Stimulated activated CD8-positive, alpha-beta memory T cell treated with anti-CD3 and anti-CD28 coated beads, Interleukin-12 subunit alpha, Interleukin-12 subunit beta, amount 100 ng/mL, for 24 hours (primary cell): ENCODE data around the gene YDJC.
"Not testable (repeated sequence)": the region's sequence is repeated elsewhere in the genome, so short reads cannot be mapped to it uniquely, and the experiment has no call there.

Experiments
- DNase-seq: peaks from one replicate; pipeline ENCODE4 v3.0.0-alpha.2; 2020; ENCODE audit errors: extremely low read depth

YDJC gene

GRCh38 chr22:21606775-21607174 is 23.0 kb downstream of the YDJC start:
- DNase-seq = no peak

DNA sequence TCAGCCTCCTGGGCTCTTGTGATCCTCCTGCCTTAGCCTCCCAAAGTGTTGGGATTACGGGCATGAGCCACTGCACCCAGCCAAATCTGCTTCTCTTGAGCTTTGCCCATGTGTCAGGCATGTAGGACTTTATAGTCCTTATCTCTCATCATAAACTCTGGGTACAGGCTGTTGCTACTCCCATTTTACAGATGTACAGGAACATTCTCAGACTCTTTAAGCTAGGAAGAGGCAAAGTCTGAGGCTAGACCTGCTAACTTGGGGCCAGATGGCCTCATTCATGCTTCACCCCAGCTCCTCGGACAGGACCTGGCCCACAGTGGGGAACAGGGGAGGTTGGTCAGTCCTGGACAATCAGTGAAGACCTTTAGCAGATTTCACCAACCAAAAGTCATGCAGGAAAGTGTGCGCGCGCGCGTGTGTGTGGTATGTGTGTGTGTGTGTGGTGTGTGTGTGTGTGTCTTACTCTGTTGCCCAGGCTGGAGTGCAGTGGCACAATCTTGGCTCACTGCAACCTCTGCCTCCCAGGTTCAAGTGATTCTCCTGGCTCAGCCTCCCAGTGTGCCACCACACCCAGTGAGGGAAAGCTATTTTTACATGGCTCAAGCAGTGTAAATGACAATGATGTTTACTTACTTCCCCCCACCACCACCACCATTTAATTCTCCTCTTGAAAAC is 23.8 kb downstream of the YDJC start:
- no peak for DNase-seq

GRCh38 chr22:21603973-21604372 is 25.8 kb downstream of the YDJC start:
- DNase-seq = no peak

- no peak for DNase-seq
Measured at GRCh38 chr22:21602579-21602978, 27.2 kb downstream of the YDJC start.

GRCh38 chr22:21599053-21599893 is 30.5 kb downstream of the YDJC start:
- no peak for DNase-seq

DNA sequence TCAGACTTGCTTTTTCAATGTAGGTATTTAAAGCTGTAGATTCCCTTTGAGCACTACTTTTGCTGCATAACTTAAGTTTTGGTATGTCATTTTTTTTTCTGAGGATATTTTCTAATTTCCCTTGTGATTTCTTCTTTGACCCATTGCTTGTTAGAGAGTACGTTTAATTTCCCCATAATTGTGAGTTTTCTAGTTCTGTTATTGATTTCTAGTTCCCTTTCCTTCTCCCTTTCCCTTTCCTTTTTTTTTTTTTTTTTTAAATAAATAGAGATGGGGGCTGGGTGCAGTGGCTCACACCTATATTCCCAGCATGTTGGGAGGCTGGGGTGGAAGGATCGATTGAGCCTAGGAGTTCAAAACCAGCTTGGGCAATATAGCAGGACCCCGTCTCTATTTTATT is 31.5 kb downstream of the YDJC start:
- DNase-seq = no peak

GRCh38 chr22:21596356-21597135 is 33.3 kb downstream of the YDJC start:
- DNase-seq = not testable (repeated sequence)

DNA sequence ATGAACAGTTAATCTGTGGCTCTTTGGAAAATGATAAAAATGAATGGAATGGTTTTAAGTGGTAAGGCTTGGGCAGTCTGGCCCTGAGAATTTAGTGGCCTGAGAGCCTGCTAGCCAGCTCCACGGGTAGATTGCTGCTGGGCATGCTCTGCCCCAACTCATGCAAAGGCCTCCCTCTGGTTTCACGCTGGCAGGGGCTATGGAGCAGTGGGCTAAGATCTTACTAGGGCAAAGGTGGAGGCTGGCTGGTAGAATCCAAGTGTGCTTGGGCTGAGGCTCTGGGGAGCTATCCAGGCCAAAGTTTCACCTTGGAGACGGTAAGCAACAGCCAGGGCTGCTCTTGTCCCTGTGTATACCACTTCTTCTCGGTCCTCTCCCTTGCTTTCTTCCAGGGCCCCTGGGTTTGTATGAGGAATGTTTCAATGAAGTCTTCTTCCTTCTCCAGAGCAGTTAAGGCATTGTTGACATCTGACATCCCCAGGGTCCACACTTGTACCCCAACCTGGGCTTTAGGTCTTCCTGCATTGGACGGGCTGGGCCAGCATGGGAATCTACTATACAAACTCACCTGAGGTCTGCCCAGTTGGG is 34.9 kb downstream of the YDJC start:
- DNase-seq = no peak

- no peak for DNase-seq
Measured at GRCh38 chr22:21593406-21594232, 36.2 kb downstream of the YDJC start.

GRCh38 chr22:21592422-21592821 is 37.4 kb downstream of the YDJC start:
- DNase-seq = no peak

GRCh38 chr22:21591695-21592094 is 38.1 kb downstream of the YDJC start:
- no peak for DNase-seq

GRCh38 chr22:21590809-21591641 is 38.8 kb downstream of the YDJC start:
- no peak for DNase-seq

GRCh38 chr22:21589396-21589795 is 40.4 kb downstream of the YDJC start:
- DNase-seq = no peak

- DNase-seq = no peak
Measured at GRCh38 chr22:21587803-21588611, 41.8 kb downstream of the YDJC start.

- no peak for DNase-seq
Measured at GRCh38 chr22:21585389-21585788, 44.4 kb downstream of the YDJC start.

DNA sequence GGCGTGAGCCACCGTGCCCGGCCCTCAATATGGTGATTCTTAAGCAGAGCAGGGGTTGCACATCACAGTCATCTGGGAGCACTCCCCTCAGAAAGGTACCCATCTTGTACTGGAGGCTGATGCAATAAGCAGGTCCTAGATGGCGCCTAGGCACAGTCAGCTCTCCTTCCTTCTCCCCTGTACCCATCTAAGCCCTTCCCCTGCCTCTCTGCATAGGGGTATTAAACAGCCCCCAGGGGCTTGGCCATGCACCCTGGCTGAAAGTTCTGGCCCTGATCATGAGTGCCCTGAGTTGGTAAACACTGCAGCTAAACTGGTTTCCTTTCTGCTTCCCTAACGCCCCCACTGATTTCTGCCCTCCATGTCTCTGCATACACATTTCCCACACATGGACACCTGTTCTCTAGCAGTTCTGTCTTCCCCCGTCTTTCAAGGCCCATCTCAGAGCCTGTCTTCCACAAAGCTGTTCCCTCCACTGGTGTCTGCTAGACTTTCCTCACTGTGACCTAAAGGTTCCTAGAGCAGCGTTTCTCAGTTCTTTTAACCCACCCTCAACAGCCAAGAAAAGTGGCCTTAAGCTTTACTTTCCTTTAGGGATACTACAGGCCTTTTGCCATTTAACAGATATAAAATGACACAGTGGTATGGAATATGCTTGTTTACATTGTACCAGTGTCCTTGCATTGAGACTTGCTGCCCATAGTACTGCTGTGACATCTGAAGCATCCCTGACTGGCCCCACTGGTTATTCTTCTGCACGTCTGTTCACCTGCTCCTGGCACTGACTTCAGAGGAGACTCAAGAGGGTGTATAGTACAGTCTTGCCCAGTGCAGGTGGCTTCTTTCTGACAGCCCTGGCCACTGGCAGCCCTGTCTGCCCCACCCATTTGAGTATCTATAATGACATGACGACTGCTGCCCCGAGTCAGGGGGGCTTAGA is 46.8 kb downstream of the YDJC start:
- no peak for DNase-seq

DNA sequence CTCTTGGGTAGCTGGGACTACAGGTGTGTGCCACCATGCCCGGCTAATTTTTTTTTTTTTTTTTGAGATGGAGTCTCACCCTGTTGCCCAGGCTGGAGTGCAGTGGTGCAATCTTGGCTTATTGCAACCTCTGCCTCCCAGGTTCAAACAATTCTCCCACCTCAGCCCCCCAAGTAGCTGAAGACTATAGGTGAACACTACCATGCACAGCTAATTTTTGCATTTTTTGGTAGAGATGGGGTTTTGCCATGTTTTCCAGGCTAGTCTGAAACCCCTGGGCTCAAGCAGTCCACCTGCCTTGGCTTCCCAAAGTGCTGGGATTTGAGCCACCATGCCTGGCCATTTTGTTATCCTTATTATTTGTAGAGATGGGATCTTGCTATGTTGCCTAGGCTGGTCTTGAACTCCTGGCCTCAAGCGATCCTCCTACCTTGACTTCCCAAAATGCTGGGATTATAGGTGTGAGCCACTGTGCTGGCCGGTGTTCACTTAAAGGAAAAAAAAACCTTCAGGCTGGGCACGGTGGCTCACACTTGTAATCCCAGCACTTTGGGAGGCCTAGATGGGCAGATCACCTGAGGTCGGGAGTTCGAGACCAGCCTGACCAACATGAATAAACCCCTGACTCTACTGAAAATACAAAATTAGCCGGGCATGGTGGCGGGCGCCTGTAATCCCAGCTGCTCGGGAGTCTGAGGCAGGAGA is 48.7 kb downstream of the YDJC start:
- not testable (repeated sequence) for DNase-seq

- not testable (repeated sequence) for DNase-seq
Measured at GRCh38 chr22:21580623-21581007, 49.2 kb downstream of the YDJC start.
